HG03565 (cell line): ENCODE results near the gene PSAPL1.

ENCODE experiments used
- ATAC-seq: cut with Tn5 transposase; IDR thresholded peaks from one replicate; pipeline ENCODE4 v1.9.1; 2021; ENCODE audit warnings: mild to moderate bottlenecking, moderate library complexity; ENCODE audit not compliant: unreplicated experiment

PSAPL1 gene

DNA sequence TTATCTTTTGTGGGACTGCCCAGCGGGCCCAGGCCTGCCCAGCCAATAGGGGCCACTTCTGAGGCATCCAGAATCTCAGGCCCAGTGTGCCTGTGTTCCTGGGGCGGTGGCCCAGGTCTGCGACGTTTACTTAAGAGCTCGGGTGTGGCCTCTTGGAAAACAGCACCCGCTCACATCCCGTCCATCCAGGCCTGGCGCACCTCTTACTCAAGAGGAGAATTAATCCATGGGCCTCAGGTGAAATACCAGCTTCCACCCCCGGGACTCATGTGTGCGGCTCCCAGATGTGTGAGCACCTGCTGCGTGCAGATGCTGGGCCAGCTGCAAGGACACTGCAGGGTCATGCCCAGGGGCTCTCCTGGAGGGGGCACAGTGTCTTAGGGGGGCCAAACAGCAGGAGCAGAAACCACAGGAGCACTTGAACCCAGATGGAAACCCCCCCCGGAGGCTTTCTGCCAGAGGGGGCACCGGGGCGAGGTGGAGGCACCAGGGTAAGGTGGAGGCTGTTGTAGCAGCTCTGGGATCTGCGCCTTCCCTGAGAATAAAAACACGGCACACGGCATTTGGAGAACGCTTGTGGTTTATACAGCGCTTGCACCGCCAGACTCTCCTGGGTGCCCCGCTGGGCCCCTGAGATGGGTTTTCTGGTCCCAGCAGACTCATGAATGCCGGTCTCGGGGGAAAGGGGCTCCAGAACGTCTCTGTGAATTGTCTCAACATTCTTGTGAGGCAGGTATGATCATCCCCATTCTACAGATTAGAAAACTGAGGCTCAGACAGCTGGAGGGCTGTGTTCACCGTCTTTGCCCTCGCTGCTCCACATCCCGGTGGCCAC, 2.8 kb downstream of the PSAPL1 start:
- ATAC-seq = no peak

DNA sequence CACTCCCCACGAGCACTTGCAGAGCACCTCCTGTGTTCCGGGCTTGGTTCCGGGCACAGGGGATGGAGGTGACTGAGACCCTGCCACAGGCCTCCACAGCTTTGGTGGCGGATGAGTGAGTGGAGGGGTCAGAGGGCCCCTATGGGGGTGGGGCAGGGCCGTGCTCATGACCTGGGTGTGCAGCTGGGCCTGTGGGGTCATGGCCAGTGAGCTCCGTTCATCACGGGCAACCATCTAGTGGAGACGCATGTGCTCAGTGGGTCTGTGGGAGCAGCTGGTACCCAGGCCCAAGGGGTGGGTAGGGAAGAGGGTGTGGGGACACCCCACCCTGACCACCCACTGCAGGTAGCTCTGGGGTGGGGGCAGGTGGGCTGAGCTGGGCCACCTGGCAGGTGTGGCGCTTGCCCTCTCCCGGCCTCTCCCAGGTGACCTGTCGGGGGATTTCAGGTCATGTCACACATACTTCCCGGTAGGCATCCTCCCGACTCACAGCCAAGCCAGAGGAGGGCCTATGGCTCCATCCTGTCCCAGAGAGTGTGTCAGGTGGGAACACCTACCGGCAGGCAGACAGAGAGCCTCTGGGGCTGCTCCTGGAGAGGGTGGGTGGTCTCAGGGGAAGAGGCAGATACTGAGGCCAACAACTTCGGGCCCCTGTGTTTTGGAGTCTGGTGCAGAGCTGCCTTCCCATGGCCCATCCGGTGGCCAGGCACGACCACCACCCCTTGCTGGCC, 3.6 kb downstream of the PSAPL1 start:
- ATAC-seq = no peak

GRCh38 chr4:7430368-7430964, 4.3 kb downstream of the PSAPL1 start:
- ATAC-seq = no peak

DNA sequence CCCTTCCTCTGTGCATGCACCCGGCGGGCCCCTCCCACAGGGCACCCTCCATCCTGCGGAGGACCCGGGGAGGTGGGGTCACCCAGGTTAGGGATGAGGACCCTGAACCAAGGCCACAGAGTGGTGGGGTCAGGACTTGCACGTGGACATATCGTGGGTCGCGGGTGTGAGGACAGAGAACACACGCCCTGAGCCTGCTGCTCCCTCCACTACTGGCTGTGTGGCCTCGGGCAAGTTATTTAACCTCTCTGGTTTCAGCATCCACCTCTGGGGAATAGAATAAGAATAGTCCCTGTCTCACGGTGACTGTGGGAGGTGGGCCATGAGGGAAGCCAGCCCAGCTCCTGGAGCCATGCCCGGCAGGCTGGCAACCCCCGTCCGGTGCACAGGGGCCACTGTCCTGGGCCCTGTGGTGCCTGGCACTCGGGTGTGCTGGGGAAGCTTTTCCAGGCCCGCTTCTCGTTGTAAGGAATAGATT, 5.1 kb downstream of the PSAPL1 start:
- no peak for ATAC-seq

DNA sequence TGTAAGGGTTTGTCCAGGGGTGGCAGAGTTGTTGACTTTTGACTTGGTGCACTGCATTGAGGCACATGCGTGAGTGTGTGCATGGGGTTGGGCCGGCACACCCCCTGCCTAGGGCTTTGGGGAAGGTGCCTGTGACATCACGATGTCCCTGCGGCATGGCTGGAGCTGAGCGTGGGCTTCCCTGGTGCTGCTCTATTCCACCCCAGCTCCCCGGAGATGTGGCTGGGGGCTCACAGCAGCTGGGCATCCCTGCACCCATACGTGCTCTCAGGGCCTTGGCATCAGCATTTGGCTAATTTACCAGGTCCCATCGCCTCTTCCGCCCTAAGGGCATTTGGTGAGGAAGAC, 5.7 kb downstream of the PSAPL1 start:
- no peak for ATAC-seq

DNA sequence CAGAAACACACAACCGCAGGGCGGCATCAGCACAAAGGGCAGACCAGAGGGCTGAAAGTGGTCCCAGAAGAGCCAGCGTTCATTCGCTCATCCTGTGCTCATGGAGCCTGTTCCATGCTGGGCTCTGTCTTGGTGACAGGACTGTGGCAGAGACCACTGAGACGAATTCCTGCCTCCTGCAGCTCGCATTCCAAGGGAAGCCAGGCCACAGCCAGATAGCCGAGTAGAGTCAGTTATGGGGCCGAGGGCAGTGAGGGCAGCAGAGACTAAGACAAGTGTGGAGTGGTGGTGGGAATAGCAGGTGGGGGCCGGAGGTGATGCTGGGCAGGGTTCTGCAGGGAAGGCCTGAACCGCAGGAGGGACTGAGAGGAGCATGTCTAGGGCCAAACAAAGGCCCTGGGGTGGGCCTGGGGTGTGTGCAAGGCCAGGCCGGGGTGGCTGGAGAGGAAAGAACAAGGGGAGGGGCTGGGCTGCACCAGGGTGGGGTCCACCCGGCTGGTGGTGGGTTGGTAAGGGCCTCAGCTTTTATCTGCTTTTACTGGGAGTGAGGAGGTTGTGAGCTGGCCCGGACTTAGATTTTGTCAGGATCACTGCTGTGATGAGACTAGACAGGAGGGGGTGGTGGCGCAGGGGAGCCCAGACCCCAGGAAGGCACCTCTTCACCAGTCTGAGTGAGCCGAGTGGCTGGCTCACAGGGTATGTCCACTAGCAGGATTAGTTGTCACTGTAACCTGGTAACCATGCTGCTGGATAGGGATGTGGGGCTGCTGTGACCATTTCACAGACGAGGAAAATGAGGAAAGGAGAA, 6.3 kb downstream of the PSAPL1 start:
- no peak for ATAC-seq

GRCh38 chr4:7427831-7428260, 6.9 kb downstream of the PSAPL1 start:
- no peak for ATAC-seq

GRCh38 chr4:7427361-7427760, 7.4 kb downstream of the PSAPL1 start:
- no peak for ATAC-seq

DNA sequence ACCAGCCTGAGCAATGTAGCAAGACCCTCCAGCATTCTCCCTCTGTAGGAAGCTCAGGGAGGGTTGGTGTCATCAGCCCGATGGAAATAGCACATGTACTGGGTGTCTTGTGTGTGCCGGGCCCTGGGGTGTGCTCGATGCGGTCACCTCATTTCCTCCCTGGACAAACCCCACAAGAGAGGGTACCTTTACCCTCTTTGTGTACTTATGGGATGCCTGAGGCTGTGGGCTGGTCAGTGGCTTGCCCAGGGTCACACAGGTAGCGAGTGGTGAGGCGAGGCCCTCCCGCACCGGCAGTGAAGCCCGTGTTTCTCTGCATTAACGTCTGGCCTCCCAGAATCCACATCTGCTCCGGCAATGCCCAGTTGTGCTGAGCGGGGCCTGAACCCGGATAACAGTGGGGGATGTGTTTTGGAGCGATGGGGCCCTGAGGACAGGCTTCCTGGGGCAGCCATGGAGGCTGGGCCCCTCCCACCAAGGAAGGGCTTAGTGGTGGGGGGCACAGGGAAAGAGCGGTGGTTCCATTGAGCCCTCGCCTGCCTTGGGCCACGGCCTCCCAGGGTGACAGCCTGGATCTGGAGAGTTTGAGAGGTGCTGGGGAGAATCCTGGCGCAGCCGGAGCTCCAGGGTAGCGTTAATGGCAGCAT, 8.1 kb downstream of the PSAPL1 start:
- no peak for ATAC-seq

DNA sequence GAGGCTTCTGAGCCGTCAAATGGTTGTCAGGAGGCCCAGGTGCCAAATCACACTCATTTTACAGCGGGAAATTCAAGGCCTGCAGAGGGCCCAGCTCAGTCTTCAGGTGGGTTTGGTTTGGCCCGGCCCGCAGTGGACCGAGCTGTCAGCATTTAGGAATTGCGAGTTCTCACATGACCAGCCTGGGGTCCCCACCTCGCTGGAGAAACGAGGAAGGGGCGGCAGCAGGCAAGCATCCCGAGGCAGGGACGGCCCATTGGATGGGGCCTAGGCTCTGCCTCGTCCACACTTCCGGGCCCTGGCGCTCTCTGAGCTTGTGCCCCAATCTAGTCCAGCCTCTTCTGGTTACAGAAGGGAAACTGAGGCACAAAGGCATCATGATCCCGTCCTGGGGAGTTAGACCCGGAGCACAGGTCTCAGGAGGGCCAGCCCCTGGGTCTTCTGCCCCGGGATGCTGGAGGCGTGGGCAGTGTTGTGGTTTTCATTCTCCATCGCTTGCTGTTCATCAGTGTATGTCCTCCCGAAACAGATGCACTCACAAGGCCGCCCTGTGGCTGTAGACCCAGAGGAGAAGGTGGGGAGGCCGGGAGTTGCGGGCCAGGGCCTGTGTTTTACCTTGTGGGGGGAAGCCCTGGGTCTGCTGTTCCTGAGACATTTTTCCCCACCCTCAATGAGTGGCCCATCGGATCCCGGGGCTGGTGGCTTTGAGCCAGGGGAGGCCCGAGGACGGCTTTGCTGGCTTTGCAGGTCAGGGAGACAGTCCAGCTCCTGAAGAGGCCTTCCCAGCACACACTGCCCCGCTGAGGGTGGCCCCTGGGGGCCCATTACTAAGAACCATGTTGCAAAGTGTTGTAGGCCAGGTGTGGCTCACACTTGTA, 8.9 kb downstream of the PSAPL1 start:
- ATAC-seq = no peak

- no peak for ATAC-seq
Observed at GRCh38 chr4:7425124-7425523, 9.6 kb downstream of the PSAPL1 start.

DNA sequence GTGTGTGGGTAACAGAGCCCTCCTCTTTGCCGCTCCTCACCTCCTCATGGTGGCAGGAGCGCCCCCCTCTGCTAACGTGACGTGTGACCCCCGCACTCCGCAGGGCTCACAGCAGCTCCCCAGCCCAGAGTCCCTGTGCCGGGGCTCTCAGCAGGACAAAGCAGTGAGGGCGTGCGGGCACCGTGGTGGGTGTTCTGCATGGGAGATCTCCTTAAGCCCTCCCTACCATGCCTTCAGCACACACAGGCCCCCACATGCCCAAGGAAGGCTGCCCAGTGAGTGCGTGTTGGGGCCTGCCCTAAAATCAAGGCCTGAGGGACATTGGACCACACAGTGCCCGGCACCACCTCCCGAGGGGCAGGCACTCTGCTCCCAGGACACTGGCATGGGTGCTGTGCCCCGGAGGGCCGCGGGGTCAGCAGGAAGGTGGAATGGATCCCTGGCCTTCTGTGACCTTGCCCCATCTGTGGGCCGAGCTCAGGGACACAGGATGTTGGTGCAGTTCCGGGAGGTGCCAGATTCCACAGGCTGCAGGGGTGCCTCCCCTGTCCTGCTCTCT, 10.1 kb downstream of the PSAPL1 start:
- no peak for ATAC-seq

- no peak for ATAC-seq
Observed at GRCh38 chr4:7423801-7424552, 10.8 kb downstream of the PSAPL1 start.

GRCh38 chr4:7423391-7423790, 11.3 kb downstream of the PSAPL1 start:
- no peak for ATAC-seq

DNA sequence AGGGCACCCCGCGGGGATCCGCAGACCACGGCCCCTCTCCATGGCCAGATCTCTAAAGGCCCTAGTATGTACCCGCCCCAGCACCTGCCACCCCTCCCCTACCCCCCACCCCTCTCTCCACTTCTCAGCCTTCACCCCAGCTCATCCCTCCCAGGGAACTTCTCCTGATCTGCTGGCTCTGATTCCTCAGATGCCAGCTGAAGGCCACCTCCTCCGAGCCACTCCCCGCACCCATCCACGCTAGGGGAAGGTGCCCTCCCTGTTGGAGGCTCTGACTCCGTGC, 11.9 kb downstream of the PSAPL1 start:
- no peak for ATAC-seq

DNA sequence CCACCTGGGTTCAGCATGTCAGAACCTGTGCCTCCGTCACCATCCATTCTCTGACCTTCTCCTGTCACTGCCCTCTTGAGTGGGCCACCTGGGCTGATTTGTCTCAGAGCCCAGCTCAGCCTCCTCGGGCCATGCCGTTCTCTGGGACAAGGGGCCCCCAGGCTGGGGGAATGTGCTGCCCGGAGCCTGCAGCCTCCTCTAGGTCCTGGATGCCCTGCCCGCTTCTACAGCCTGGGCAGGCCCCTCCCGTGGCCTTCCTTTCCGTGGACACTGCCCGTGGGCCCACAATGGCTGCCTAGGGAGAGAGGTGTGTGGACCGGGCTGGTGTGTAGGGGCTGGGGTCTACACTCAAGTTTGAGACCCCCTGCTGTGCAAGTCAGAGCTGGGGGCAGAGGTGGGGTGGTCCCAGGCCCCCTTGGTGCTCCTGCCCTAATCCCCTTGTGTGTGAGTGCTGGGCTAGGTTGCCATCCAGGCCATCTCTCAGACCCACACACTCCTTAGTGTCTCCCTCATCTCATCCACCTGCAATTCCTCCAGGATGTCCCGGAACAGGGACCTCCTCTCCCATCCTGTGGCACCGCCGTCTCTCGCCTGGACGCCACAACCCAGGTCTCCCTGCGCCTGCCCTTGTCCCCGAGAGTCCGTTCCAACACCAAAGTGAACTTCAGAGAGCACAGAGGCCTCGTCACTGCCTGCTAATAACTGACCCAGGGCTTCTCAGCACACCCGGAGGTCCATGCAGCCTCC, 12.4 kb downstream of the PSAPL1 start:
- no peak for ATAC-seq

DNA sequence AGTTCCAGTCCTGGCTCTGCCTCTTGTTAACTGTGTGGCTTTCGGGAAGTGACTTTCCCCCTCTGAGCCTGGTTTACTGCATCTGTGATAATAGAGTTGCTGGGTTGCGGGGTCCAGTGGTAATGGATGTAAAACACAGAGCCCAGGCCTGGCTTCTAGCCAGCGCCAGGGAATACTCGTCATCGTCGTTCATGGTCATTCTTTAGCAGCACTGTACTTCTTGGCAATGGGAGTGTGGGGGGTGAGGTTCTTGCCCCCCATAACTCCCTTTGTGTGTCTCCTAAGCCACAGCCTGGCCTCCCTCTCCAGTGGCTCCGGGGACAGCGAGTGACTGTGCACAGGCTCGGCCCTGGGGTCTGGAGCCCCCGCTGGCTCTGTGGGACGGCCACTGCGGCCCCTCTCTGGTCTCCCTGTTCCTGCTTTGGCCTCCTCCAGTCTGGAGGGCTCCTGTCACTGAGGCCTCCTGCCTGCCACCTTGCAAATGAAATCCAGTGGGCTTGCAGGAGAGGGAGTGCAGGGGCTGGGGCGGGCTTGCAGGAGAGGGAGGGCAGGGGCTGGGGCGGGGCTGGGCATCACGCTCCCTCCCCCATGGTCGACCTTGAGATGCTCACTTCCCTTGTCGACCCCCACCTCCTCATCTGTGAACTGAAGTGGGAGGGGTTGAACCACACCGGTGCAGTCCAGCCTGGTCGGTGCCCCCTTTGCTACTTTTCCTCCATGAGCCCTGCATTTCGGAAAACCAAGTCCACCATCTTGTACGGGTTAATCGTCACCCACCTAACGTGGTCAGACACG, 13.2 kb downstream of the PSAPL1 start:
- ATAC-seq = no peak
